Measurements from ENCODE around the gene RAPGEF3.

Gene RAPGEF3

GRCh38 chr12:47773062-47773857 is 14.6 kb upstream of the RAPGEF3 start, which contains the start of gene SLC48A1:
Gene SLC48A1, plus strand, starts transcription at chr12:47773238. Its CDS starts 67 bp downstream, at chr12:47773305.
- peak; percentile 57 for DNase-seq
- Histone ChIP-seq H2AFZ (ENCODE audit: low read depth, low read length) (peak within 1 kb of the TSS; percentile 88), H3K18ac (ENCODE audit: low read depth in 1 of 2, low read length in 2 of 2) (peak within 1 kb of the TSS in 1 of 2 experiments; percentile 77), H3K23ac (ENCODE audit: low read length in 2 of 2) (peak within 1 kb of the TSS in 1 of 2 experiments; percentile 9), H3K4ac (ENCODE audit: low read depth in 1 of 2, low read length in 2 of 2) (peak within 1 kb of the TSS in 1 of 2 experiments; percentile 81), H3K36me3 (ENCODE audit: control insufficient read depth in 1 of 2, insufficient read depth in 2 of 2, low read depth in 1 of 2, low read length in 2 of 2) (peaks cover 0 to 13% of the 10 kb centered on the region in 2 experiments), H4K91ac (ENCODE audit: low read length) (peak within 1 kb of the TSS; percentile 5), H3K9me3 (ENCODE audit: control insufficient read depth, low read length) (no peaks in the 10 kb centered on the region), H3K79me1 (replicated peaks; ENCODE audit: low read length, poor library complexity, severe bottlenecking) (peaks cover 16% of the 10 kb centered on the region), H3K9ac (ENCODE audit: low read length) (peak within 1 kb of the TSS; percentile 90), H3K4me3 (ENCODE audit: insufficient read depth in 1 of 2, low read depth in 1 of 2, low read length in 2 of 2) (peak within 1 kb of the TSS; percentile 83 to 88), H3K27ac (ENCODE audit: low read length, poor library complexity, severe bottlenecking) (peak within 1 kb of the TSS; percentile 50), H4K8ac (ENCODE audit: low read length) (peak within 1 kb of the TSS; percentile 59), H2BK120ac (ENCODE audit: low read depth, low read length) (no peak within 1 kb of the TSS), H3K27me3 (ENCODE audit: control insufficient read depth in 1 of 2, insufficient read depth in 1 of 2, low read length in 2 of 2) (no peaks in the 10 kb centered on the region), H3K4me1 (ENCODE audit: control insufficient read depth, insufficient read depth, low read depth, low read length) (peaks cover 48% of the 10 kb centered on the region), H3K4me2 (ENCODE audit: low read length, poor library complexity, severe bottlenecking) (peak within 1 kb of the TSS; percentile 87), H2AK5ac (ENCODE audit: low read length, severe bottlenecking) (peak within 1 kb of the TSS; percentile 74), H2BK12ac (ENCODE audit: low read length in 2 of 2) (peak within 1 kb of the TSS in 1 of 2 experiments; percentile 49), H3K14ac (ENCODE audit: low read length in 2 of 2) (peak within 1 kb of the TSS in 1 of 2 experiments; percentile 77), H2BK5ac (ENCODE audit: low read depth, low read length, poor library complexity, severe bottlenecking) (peak within 1 kb of the TSS; percentile 40), H2BK15ac (ENCODE audit: low read depth, poor library complexity, severe bottlenecking) (peak within 1 kb of the TSS; percentile 68)
- WGBS = 0% methylated on average over 30 of the region's 106 CpGs

- H3K4ac ChIP-seq (ENCODE audit: low read depth in 1 of 2, low read length in 2 of 2) = no peak overlapping the region
- no peak overlapping the region for H2BK15ac ChIP-seq (ENCODE audit: low read depth, poor library complexity, severe bottlenecking)
- DNase-seq = no peak
- no peak overlapping the region for H2BK5ac ChIP-seq (ENCODE audit: low read depth, low read length, poor library complexity, severe bottlenecking)
- H3K23ac ChIP-seq (ENCODE audit: low read length in 2 of 2) = no peak overlapping the region
- H3K36me3 ChIP-seq (ENCODE audit: control insufficient read depth in 1 of 2, insufficient read depth in 2 of 2, low read depth in 1 of 2, low read length in 2 of 2) = peaks cover 0 to 9% of the 10 kb centered on the region in 2 experiments
- peak overlapping the region; percentile 50 for H3K27ac ChIP-seq (ENCODE audit: low read length, poor library complexity, severe bottlenecking)
- no peak overlapping the region for H2BK120ac ChIP-seq (ENCODE audit: low read depth, low read length)
- H2AK5ac ChIP-seq (ENCODE audit: low read length, severe bottlenecking) = no peak overlapping the region
- H3K27me3 ChIP-seq (ENCODE audit: control insufficient read depth in 1 of 2, insufficient read depth in 1 of 2, low read length in 2 of 2) = no peaks in the 10 kb centered on the region
- no peak overlapping the region for H2BK12ac ChIP-seq (ENCODE audit: low read length in 2 of 2)
- H3K79me1 ChIP-seq (replicated peaks; ENCODE audit: low read length, poor library complexity, severe bottlenecking) = peaks cover 15% of the 10 kb centered on the region
- peaks cover 46% of the 10 kb centered on the region for H3K4me1 ChIP-seq (ENCODE audit: control insufficient read depth, insufficient read depth, low read depth, low read length)
- H3K4me3 ChIP-seq (ENCODE audit: insufficient read depth in 1 of 2, low read depth in 1 of 2, low read length in 2 of 2) = peak overlapping the region; percentile 76 to 88
- peak overlapping the region; percentile 90 for H3K9ac ChIP-seq (ENCODE audit: low read length)
- H3K4me2 ChIP-seq (ENCODE audit: low read length, poor library complexity, severe bottlenecking) = peak overlapping the region; percentile 68
- no peaks in the 10 kb centered on the region for H3K9me3 ChIP-seq (ENCODE audit: control insufficient read depth, low read length)
- peak overlapping the region in 1 of 2 experiments; percentile 77 for H3K18ac ChIP-seq (ENCODE audit: low read depth in 1 of 2, low read length in 2 of 2)
- H3K14ac ChIP-seq (ENCODE audit: low read length in 2 of 2) = no peak overlapping the region
- WGBS = 21% methylated on average over 13 of the region's 17 CpGs
- H4K8ac ChIP-seq (ENCODE audit: low read length) = peak overlapping the region; percentile 35
- no peak overlapping the region for H4K91ac ChIP-seq (ENCODE audit: low read length)
- no peak overlapping the region for H2AFZ ChIP-seq (ENCODE audit: low read depth, low read length)
Observed at GRCh38 chr12:47772738-47773061, 14.0 kb upstream of the RAPGEF3 start.

- no peak overlapping the region for H3K4me2 ChIP-seq (ENCODE audit: low read length, poor library complexity, severe bottlenecking)
- no peak overlapping the region for H3K23ac ChIP-seq (ENCODE audit: low read length in 2 of 2)
- H2BK5ac ChIP-seq (ENCODE audit: low read depth, low read length, poor library complexity, severe bottlenecking) = no peak overlapping the region
- H4K8ac ChIP-seq (ENCODE audit: low read length) = no peak overlapping the region
- no peak overlapping the region for H4K91ac ChIP-seq (ENCODE audit: low read length)
- no peak for DNase-seq
- peaks cover 14% of the 10 kb centered on the region for H3K79me1 ChIP-seq (replicated peaks; ENCODE audit: low read length, poor library complexity, severe bottlenecking)
- H2AK5ac ChIP-seq (ENCODE audit: low read length, severe bottlenecking) = peak overlapping the region; percentile 74
- no peak overlapping the region for H2BK15ac ChIP-seq (ENCODE audit: low read depth, poor library complexity, severe bottlenecking)
- H3K4me1 ChIP-seq (ENCODE audit: control insufficient read depth, insufficient read depth, low read depth, low read length) = peaks cover 43% of the 10 kb centered on the region
- H2AFZ ChIP-seq (ENCODE audit: low read depth, low read length) = no peak overlapping the region
- no peak overlapping the region for H3K4ac ChIP-seq (ENCODE audit: low read depth in 1 of 2, low read length in 2 of 2)
- peaks cover 0 to 6% of the 10 kb centered on the region in 2 experiments for H3K36me3 ChIP-seq (ENCODE audit: control insufficient read depth in 1 of 2, insufficient read depth in 2 of 2, low read depth in 1 of 2, low read length in 2 of 2)
- peak overlapping the region in 1 of 2 experiments; percentile 76 for H3K4me3 ChIP-seq (ENCODE audit: insufficient read depth in 1 of 2, low read depth in 1 of 2, low read length in 2 of 2)
- H2BK120ac ChIP-seq (ENCODE audit: low read depth, low read length) = no peak overlapping the region
- WGBS = 90% methylated on average over 11 of the region's 13 CpGs
- no peaks in the 10 kb centered on the region for H3K9me3 ChIP-seq (ENCODE audit: control insufficient read depth, low read length)
- no peak overlapping the region for H2BK12ac ChIP-seq (ENCODE audit: low read length in 2 of 2)
- no peaks in the 10 kb centered on the region for H3K27me3 ChIP-seq (ENCODE audit: control insufficient read depth in 1 of 2, insufficient read depth in 1 of 2, low read length in 2 of 2)
- H3K9ac ChIP-seq (ENCODE audit: low read length) = peak overlapping the region; percentile 90
- H3K14ac ChIP-seq (ENCODE audit: low read length in 2 of 2) = no peak overlapping the region
- no peak overlapping the region for H3K27ac ChIP-seq (ENCODE audit: low read length, poor library complexity, severe bottlenecking)
- H3K18ac ChIP-seq (ENCODE audit: low read depth in 1 of 2, low read length in 2 of 2) = no peak overlapping the region
Observed at GRCh38 chr12:47772094-47772660, 13.5 kb upstream of the RAPGEF3 start.

- H2BK12ac ChIP-seq (ENCODE audit: low read length in 2 of 2) = no peak overlapping the region
- H2AK5ac ChIP-seq (ENCODE audit: low read length, severe bottlenecking) = no peak overlapping the region
- H2BK15ac ChIP-seq (ENCODE audit: low read depth, poor library complexity, severe bottlenecking) = no peak overlapping the region
- H3K23ac ChIP-seq (ENCODE audit: low read length in 2 of 2) = no peak overlapping the region
- H4K8ac ChIP-seq (ENCODE audit: low read length) = no peak overlapping the region
- peaks cover 0 to 3% of the 10 kb centered on the region in 2 experiments for H3K36me3 ChIP-seq (ENCODE audit: control insufficient read depth in 1 of 2, insufficient read depth in 2 of 2, low read depth in 1 of 2, low read length in 2 of 2)
- no peak overlapping the region for H2BK5ac ChIP-seq (ENCODE audit: low read depth, low read length, poor library complexity, severe bottlenecking)
- no peak overlapping the region for H4K91ac ChIP-seq (ENCODE audit: low read length)
- H3K4me2 ChIP-seq (ENCODE audit: low read length, poor library complexity, severe bottlenecking) = no peak overlapping the region
- no peak overlapping the region for H3K9ac ChIP-seq (ENCODE audit: low read length)
- H2BK120ac ChIP-seq (ENCODE audit: low read depth, low read length) = no peak overlapping the region
- no peak overlapping the region for H3K4ac ChIP-seq (ENCODE audit: low read depth in 1 of 2, low read length in 2 of 2)
- no peak overlapping the region for H3K14ac ChIP-seq (ENCODE audit: low read length in 2 of 2)
- no peak overlapping the region for H3K4me3 ChIP-seq (ENCODE audit: insufficient read depth in 1 of 2, low read depth in 1 of 2, low read length in 2 of 2)
- H3K79me1 ChIP-seq (replicated peaks; ENCODE audit: low read length, poor library complexity, severe bottlenecking) = peaks cover 11% of the 10 kb centered on the region
- H2AFZ ChIP-seq (ENCODE audit: low read depth, low read length) = no peak overlapping the region
- no CpG with 5 or more reads among the region's 6 CpGs for WGBS
- H3K9me3 ChIP-seq (ENCODE audit: control insufficient read depth, low read length) = no peaks in the 10 kb centered on the region
- H3K4me1 ChIP-seq (ENCODE audit: control insufficient read depth, insufficient read depth, low read depth, low read length) = peaks cover 42% of the 10 kb centered on the region
- no peak overlapping the region for H3K18ac ChIP-seq (ENCODE audit: low read depth in 1 of 2, low read length in 2 of 2)
- no peak for DNase-seq
- no peaks in the 10 kb centered on the region for H3K27me3 ChIP-seq (ENCODE audit: control insufficient read depth in 1 of 2, insufficient read depth in 1 of 2, low read length in 2 of 2)
- no peak overlapping the region for H3K27ac ChIP-seq (ENCODE audit: low read length, poor library complexity, severe bottlenecking)
Observed at GRCh38 chr12:47771304-47771703, 12.6 kb upstream of the RAPGEF3 start.

All from mesenchymal stem cell (in vitro differentiated cells and primary cell).